ENCODE results near the gene NDUFAF2. TPM values are rescaled to one million over a fixed set of nuclear protein-coding genes. Genes with fewer than 3 reads are reported as not detected.
"Not testable (repeated sequence)": the region's sequence is repeated elsewhere in the genome, so short reads cannot be mapped to it uniquely, and the experiment has no call there.

NDUFAF2 gene
- total and polyA plus RNA-seq, 2 experiments from 2014 or later = 28.8 to 51.2 TPM

- no peak overlapping the region for H3K4me3 ChIP-seq
- H3K36me3 ChIP-seq = no peaks in the 10 kb centered on the region
- no peak overlapping the region for H3K27ac ChIP-seq
- no peak for TF ChIP-seq CTCF (IDR thresholded peaks at IDR 0.05; ENCODE audit: low read depth, low read length)
- H3K27me3 ChIP-seq = no peaks in the 10 kb centered on the region
- DNase-seq (ENCODE audit: low read depth in 1 of 2, low spot score in 1 of 2) = peak in 1 of 2 donors; percentile 25
- peaks cover 4% of the 10 kb centered on the region for H3K4me1 ChIP-seq (ENCODE audit: low read depth)
- no peaks in the 10 kb centered on the region for H3K9me3 ChIP-seq (ENCODE audit: low read depth)
Measured at GRCh38 chr5:61182449-61182848, 237.4 kb downstream of the NDUFAF2 start.

GRCh38 chr5:61183538-61183937 lies 238.5 kb downstream of the NDUFAF2 start:
- Histone ChIP-seq H3K4me1 (ENCODE audit: low read depth) (peaks cover 7% of the 10 kb centered on the region), H3K27ac (no peak overlapping the region), H3K36me3 (no peaks in the 10 kb centered on the region), H3K9me3 (ENCODE audit: low read depth) (no peaks in the 10 kb centered on the region), H3K4me3 (no peak overlapping the region), H3K27me3 (no peaks in the 10 kb centered on the region)
- DNase-seq (ENCODE audit: low read depth in 1 of 2, low spot score in 1 of 2) = no peak
- no peak for TF ChIP-seq CTCF (IDR thresholded peaks at IDR 0.05; ENCODE audit: low read depth, low read length)

- no peaks in the 10 kb centered on the region for H3K36me3 ChIP-seq
- peaks cover 7% of the 10 kb centered on the region for H3K4me1 ChIP-seq (ENCODE audit: low read depth)
- no peak for DNase-seq (ENCODE audit: low read depth in 1 of 2, low spot score in 1 of 2)
- H3K27me3 ChIP-seq = no peaks in the 10 kb centered on the region
- no peak overlapping the region for H3K4me3 ChIP-seq
- no peak overlapping the region for H3K27ac ChIP-seq
- H3K9me3 ChIP-seq (ENCODE audit: low read depth) = no peaks in the 10 kb centered on the region
- TF ChIP-seq CTCF (IDR thresholded peaks at IDR 0.05; ENCODE audit: low read depth, low read length) = no peak
Measured at GRCh38 chr5:61184708-61185107, 239.7 kb downstream of the NDUFAF2 start.

GRCh38 chr5:61186634-61187033 lies 241.6 kb downstream of the NDUFAF2 start:
- DNase-seq (ENCODE audit: low read depth in 1 of 2, low spot score in 1 of 2) = no peak
- TF ChIP-seq CTCF (IDR thresholded peaks at IDR 0.05; ENCODE audit: low read depth, low read length) = no peak
- Histone ChIP-seq H3K36me3 (no peaks in the 10 kb centered on the region), H3K4me3 (no peak overlapping the region), H3K4me1 (ENCODE audit: low read depth) (peaks cover 7% of the 10 kb centered on the region), H3K27ac (no peak overlapping the region), H3K27me3 (no peaks in the 10 kb centered on the region), H3K9me3 (ENCODE audit: low read depth) (no peaks in the 10 kb centered on the region)

- H3K27ac ChIP-seq; DNase-seq (ENCODE audit: low read depth in 1 of 2, low spot score in 1 of 2); H3K27me3 ChIP-seq; H3K9me3 ChIP-seq (ENCODE audit: low read depth); H3K4me1 ChIP-seq (ENCODE audit: low read depth); H3K36me3 ChIP-seq; H3K4me3 ChIP-seq: not testable (repeated sequence)
Measured at GRCh38 chr5:61187352-61187751, 242.3 kb downstream of the NDUFAF2 start.

GRCh38 chr5:61187826-61188225 lies 242.8 kb downstream of the NDUFAF2 start:
- H3K27ac ChIP-seq; H3K4me1 ChIP-seq (ENCODE audit: low read depth); H3K36me3 ChIP-seq; H3K27me3 ChIP-seq; DNase-seq (ENCODE audit: low read depth in 1 of 2, low spot score in 1 of 2); H3K9me3 ChIP-seq (ENCODE audit: low read depth); H3K4me3 ChIP-seq: not testable (repeated sequence)

GRCh38 chr5:61198606-61199005 lies 253.6 kb downstream of the NDUFAF2 start:
- no peak for TF ChIP-seq CTCF (IDR thresholded peaks at IDR 0.05; ENCODE audit: low read depth, low read length)
- Histone ChIP-seq H3K4me1 (ENCODE audit: low read depth) (no peaks in the 10 kb centered on the region), H3K4me3 (no peak overlapping the region), H3K27ac (no peak overlapping the region), H3K36me3 (no peaks in the 10 kb centered on the region), H3K9me3 (ENCODE audit: low read depth) (no peaks in the 10 kb centered on the region), H3K27me3 (no peaks in the 10 kb centered on the region)
- DNase-seq (ENCODE audit: low read depth in 1 of 2, low spot score in 1 of 2) = no peak
